NCI-H2029 treated with DMSO at 0.1 percent for 48 hours (cell line): ENCODE measurements around the gene ADAM8.
"Not testable (repeated sequence)": the region's sequence is repeated elsewhere in the genome, so short reads cannot be mapped to it uniquely, and the experiment has no call there.

Experiments used
- DNase-seq: peaks from one replicate; lab custom pipeline; 2025; lab: John Stamatoyannopoulos, UW

Gene ADAM8

DNA sequence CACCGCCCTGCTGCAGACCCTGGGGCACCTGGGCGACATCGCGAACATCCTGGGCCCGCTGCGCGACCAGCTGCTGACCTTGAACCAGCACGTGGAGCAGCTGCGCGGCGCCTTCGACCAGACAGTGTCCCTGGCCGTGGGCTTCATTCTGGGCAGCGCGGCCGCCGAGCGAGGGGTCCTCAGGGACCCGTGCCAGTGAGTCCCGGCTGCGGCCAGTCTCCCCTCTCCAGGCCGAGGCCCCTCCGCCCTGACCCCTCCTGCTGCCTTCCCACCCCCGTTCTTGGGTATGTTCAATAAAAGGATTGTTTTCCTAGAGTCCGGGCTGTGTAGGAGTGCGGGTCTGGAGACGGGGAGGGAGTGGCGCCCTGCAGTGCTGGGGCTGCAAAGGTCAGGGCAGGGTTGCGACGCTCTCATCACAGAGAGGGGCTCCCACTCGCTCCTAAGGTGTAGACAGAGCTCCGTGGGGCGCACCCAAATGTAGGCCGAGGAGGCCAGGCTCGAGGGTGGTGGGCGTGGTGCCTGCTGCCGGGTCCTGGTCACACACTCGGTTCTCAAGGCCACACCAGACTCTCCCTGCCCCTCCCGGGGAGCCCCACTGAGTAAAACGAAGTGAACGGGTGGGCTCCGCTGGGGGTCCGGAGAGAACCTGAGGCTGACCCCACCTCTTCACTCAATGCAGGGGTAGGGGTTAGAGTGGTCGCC lies 45.3 kb downstream of the ADAM8 start:
- no peak for DNase-seq

DNA sequence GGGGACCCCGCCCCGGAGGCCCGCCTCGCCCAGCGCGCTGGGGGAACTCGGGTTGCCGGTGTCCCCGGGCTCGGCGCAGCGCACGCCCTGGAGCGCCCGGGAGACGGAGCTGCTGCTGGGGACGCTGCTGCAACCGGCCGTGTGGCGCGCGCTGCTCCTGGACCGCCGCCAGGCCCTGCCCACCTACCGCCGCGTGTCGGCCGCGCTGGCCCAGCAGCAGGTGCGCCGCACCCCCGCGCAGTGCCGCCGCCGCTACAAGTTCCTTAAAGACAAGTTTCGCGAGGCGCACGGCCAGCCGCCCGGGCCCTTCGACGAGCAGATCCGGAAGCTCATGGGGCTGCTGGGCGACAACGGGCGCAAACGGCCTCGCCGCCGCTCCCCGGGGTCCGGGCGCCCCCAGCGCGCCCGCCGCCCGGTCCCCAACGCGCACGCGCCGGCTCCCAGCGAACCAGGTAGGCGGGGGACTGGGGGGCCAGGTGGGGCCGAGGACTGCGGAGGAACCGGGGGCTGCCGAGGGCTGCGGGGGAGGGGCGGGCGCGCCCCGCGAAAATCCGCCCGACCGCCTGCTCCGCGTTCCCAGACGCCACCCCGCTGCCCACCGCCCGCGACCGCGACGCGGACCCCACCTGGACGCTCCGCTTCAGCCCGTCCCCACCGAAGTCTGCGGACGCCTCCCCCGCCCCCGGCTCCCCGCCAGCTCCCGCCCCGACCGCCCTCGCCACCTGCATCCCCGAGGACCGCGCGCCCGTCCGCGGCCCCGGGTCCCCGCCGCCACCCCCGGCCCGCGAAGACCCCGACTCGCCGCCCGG lies 46.1 kb downstream of the ADAM8 start:
- no peak for DNase-seq

DNA sequence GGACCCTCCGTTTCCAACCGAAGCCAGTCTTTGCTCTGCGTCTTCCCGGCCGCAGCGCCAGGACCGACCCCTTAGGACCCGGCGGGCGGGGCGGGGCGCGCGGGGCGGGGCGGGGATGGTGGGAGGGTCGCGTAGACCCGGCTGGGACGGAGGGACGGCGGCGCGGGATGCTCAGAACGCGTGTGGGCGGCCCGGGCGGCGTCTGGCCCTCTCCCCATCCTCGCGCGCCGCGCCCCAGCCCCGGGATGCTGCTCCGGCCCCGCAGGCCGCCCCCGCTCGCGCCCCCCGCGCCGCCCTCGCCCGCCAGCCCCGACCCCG lies 46.7 kb downstream of the ADAM8 start, which contains the start of gene UTF1:
TSS of gene UTF1 (plus strand) at position 174 of the 318 bp plus-strand sequence. CDS start at position 246, 72 bp downstream.
- no peak for DNase-seq

DNA sequence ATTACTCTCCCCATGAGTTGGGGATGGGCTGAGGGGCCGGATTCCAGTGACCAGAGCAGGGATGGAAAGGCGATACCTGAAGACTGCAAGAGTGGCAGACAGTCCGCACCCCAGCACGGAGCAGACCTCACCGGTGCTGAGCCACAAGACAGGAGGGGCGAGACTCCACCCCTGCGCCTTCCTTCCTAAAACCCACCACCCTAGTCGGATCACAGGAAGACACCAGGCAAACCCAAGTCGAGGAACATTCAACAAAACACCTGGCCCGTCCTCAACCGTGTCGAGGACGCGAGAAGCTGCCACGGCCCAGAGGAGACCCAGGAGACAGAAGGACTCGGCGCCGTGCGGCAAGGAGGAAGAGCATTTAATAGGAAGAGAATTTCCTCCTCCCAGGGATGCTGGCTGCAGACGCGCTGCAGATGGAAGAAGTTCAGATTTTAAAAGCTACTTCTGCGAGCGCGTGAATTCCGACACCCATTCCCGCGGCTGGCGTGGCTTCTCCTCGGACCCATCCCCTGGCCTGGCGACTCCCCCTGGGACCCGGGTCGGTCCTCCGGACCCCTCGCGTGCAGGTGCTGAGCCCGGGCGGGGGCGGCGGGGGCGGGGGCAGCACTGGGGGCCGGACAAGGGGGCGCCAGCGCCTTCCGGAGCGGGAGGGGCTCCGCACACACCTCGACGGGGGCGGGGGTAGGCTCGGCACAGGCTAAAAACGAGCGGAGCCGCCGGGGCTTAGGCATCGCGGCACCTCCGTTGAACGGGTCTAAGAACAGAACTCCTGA lies 47.2 kb downstream of the ADAM8 start:
- DNase-seq, result no peak

DNA sequence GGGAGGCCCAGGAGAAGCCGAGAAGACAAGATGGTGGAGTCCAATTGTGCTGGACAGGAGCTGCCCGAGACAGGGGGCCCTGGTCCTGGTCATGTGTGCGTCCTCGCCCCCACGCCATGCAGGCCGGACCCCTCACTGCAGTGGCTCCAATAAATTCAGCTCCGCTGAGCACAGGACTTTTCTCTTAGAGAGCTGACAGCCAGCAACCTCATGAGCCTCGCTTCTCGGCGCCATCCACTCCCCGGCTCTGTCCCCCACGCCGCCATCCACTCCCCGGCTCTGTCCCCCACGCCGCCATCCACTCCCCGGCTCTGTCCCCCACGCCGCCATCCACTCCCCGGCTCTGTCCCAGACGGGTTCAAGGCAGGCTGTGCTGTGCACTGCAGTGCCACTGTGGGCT lies 49.4 kb downstream of the ADAM8 start:
- DNase-seq, result no peak

DNA sequence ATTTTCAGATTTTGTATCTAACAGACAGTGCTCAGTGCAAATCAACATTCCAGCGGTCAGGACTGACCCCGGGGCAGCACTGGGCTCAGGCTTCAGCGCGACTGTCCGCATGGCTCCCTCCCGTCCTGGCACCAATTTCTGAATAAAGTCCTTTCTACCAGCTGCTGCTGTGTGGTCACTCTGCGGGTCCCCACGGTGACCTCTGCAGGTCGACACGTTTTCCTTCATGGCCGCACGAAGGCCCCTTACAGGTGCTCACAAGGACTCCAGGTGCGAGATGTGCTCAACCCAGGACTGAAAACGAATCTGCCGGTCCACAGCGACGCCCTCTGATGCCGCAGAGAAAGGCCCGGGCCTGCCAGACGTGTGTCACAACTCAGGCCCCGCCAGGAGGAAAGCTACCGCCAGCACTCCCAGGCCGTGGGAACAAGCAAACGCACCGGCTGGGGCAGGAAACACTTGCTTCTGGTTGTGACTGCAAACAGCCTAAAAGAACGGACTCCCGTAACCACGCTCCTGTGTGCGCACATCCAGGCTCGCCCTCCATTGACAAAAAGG lies 50.3 kb downstream of the ADAM8 start:
- no peak for DNase-seq

DNA sequence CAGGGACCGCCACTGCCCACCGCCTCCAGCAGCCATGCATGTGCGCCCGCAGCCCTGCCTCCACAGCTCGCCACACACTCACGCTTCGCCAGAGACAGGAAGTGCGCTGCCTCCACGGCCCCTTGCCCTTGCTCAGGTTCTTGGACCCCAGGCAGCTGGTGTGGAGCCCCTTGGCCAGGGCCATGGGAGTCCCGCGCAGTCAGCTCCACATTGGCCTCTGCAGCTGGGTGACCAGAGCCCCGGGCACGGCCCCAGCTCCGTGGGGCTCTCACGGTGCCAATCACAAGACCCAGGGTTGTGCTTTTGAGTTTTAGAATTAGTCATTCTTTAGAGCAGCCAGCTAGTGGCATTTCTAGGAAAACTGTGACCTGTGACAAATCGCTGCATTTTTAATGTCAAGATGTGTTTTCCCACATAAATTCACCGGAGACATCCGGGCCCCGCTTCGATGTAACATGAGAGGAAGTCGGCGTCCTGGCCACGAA lies 50.9 kb downstream of the ADAM8 start:
- DNase-seq, result no peak

DNA sequence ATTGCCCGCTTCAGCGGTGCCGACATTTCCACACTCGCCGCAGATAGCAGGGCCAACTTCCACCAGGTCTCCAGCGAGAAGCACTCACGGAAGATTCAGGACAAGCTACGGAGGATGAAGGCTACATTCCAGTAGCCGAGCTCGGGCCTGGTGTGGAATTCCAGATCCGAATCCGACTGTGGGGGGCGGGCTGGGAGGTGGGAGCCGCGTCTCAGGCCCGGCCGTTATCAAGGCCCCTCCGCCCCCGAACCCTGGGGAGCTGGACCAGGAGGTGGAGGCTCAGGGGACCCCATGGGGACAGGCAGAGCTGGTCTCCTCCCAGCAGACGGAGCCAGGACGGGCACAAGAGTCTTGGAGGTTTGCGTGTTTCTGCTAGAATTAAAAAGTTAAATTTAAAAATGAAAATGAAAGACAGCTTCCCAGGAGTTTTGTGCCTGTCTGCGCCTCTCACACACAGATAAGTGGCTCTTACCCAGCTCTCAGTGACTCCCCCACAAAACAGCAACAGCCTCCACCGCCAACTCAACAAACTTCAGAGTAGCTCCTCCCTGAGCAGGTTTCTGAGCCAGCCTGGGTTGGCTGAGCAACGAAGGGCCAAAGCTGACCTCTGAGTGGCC lies 51.8 kb downstream of the ADAM8 start:
- no peak for DNase-seq

DNA sequence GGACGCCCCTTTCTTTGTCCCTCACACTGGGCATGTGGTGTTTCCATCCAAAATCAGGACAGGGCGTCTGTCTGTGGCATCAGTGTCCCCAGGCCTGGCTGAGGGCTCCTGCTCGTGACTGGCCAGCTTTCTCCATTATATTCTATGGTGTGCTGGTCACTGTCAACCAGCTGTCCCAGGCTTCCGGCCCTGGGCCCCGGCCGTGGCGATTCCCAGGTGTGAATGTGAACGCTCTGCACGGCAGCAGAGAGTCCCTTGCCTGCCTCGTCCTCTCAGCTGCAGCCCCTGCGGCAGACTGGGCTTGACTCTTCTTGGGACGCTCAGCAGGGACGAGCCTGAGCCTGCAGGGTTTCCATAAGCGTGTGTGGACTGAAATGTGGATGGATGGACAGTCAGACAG lies 52.6 kb downstream of the ADAM8 start:
- no peak for DNase-seq

DNA sequence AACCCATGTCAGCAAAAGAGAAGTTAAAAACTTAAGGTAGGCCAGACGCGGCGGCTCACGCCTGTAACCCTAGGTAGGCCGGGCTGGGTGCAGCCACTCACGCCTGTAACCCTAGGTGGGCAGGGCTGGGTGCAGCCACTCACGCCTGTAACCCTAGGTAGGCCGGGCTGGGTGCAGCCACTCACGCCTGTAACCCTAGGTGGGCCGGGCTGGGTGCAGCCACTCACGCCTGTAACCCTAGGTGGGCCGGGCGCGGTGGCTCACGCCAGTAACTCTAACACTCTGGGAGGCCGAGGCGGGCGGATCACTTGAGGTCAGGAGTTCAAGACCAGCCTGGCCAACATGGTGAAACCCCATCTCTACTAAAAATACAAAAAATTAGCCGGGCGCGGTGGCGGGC lies 54.9 kb downstream of the ADAM8 start:
- DNase-seq, result not testable (repeated sequence)

DNA sequence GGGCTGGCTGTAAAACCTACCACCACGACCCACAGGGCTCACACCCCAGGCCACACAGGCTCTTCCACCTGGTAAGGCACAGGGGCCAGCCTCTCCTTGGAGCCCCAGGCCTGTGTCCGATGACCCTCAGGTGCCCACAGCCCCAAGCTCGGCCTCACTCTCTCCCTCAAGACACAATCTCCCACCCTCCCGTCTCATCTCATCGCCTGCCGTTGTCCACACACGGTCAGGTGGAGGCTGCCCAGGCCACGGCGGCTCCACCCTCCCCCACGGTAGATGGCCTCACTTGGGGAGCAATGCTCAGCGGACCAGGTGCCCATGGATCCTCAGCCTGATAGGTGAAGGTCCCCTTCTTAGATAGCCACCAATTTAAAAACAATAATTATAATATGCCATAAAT lies 55.3 kb downstream of the ADAM8 start:
- DNase-seq, result no peak

DNA sequence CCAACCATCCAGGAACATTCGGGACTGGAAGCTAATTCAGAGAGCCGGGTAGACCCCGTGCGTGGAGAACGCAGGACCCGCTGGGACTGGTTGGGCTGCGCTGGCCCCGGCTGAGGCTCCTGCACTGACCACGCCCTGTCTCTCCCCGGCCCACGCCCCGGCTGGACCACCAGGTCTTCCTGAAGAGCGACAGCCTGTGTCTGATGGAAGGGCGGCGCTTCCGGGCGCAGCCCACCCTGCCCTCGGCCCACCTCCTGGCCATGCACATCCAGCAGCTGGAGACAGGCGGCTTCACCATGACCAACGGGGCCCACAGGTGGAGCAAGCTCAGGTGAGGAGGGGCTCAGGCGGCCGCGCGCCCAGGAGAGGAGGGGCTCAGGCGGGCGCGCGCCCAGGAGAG lies 56.9 kb downstream of the ADAM8 start:
- no peak for DNase-seq

DNA sequence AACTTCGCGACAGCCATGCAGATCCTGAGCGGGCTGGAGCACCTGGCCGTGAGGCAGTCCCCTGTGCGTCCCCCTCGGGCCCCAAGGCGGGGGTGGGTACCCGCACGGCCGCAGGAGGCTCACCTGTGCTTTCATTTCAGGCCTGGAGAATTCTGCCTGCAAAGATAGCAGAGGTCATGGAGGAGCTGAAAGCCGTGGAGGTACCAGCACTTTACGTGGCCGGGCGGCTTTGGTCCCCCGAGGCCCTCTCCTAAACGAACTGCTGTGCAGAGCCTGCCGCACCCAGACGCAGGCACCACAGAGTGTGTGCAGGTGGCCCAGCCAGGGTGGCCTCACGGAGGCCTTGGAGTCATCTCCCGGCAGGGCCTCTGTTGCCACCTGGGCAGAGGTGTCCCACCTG lies 57.8 kb downstream of the ADAM8 start:
- DNase-seq, result no peak

DNA sequence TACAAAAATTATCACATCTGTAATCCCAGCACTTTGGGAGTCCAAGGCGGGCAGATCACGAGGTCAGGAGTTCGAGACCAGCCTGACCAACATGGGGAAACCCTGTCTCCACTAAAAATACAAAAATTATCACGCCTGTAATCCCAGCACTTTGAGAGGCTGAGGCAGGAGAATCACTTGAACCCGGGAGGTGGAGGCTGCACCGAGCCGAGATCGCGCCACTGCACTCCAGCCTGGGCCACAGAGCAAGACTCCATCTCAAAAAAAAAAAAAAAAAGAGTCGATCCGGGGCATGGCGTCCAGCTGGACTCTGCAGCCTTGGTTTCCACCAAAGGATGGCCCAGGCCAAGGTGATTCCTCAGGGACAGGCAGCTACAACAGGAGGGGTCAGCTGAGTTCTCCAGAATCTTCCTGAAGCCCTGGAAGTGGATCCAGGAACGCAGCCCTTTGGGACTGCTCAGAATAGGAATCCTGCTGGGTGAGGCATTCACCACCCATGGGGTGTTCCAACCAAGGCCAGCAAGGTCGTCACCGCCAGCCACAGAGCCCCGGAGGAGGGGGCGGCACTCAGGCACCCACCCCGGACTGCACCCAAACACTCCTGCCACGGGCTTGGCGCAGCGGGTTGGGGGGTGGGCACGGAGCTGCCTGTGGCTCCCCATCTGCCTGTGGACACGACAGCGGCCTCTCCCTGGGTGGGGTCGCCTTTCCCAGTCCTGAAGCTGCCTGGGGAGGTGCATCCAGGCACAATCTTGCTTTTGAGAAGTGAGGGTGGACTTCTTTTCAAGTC lies 58.7 kb downstream of the ADAM8 start:
- no peak for DNase-seq

DNA sequence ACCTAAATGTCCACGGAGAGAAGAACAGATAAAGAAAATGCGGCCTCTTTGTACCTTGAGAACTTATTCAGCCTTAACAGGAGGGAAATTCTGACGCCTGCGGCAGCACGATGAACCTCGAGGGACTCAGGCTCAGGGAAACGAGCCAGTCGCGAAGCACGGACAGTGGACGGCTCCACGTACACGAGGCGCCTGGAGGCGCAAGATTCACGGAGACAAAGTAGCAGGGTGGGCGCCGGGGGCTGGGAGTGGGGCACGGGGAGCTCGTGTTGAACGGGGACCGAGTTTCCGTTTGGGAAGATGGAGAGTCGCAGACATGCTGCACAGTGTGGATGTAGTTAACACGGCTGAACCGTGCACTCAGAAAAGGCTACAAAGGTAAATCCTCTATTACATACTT lies 59.9 kb downstream of the ADAM8 start:
- DNase-seq, result no peak

DNA sequence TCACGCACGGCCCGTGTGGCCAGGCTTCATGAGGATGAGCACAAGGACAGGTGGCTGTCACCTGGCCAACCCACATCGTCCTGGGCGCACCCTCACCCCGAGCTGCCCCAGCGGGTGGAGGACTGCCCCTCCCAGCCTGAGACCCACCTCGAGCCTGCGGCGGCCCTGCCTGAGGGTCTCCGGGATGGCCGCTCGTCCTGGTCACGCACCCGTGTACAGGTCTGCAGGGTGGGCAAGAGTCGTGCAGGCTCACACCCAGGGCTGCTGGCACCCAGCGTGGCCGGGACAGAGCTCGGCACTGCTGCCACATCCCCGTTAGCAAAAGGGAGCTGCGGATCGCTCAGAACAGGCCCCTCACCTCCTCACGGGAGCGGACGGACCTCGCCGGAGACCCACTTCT lies 61.1 kb downstream of the ADAM8 start:
- no peak for DNase-seq

DNA sequence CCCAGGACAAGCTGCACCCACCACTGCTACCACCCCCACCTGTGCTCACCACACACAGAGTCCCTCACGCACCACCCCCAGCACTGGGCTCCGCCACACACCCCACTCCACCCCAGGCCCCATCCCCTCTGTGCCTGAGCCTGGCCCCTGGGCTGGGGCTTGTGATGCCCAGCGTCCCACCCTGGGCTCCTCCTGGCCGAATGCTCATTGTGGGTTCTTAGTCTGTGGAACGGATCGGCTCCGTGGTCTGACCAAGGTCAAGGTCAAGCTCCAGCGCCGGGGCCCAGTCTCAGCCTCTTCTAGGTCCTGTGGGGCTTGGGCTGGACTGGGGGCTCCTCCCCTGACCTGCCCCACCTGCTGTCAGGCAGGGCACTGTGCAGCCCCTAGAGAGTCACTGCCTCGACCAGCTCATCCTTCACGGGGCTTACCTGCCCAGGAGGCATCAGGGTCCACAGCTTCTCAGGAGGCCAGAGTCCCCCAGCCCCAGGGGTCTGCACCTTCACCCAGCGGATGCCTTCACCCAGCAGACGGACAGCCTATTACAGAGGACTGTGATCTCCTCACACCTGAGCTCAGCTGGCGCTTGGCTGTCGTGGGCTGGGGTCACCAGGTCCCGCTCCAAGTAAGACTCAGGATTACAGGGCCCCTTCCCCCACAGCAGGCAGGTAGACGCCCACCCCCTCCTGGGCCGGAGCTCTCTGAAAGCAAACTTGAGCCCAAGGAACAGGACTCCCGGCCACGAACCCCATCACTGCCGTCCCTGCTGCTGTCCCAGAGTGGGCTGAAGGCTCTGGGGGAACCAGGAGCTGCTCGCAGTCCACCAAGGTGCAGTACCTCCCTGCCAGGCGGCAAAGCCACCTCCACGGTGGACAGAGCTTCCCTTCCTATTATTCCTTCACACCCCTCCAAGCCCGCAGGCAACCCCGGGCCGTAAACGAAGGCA lies 61.9 kb downstream of the ADAM8 start:
- DNase-seq, result no peak

DNA sequence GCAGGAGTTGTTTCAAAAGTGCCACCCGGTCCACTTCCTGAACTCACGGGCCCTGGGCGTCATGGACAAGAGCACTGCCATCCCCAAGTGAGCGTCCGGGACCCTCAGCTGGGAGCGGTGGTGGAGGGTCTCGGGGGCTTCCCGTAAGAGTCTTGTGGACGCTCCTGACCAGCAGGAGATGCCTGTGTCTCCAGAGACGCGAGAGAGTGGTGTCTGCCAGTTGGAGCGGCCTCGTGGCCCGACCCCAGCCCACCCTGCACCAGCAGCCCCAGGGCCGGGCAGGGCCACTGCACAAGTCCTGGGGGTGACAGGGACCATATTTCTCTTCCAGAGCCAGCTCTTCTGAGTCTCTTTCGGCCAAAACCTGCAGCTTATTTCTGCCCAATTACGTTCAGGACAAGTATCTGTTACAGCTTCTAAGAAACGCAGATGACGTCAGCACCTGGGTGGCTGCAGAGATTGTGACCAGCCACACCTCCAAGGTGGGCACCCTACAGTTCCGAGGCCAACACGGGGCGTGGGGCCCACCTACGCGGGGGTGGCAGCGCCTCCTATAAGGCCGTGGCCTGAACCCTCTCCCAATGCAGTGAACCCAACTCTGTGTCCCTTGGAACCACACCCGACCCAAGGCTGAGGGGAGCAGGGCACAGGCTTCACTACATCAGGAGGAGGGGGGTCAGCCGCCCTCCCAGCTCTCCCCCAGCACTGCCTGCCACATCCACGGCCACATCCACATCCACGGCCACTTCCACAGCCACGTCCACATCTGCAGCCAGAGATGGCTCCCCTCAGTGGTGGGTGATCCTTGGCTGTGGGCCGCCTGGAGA lies 62.8 kb downstream of the ADAM8 start:
- no peak for DNase-seq

DNA sequence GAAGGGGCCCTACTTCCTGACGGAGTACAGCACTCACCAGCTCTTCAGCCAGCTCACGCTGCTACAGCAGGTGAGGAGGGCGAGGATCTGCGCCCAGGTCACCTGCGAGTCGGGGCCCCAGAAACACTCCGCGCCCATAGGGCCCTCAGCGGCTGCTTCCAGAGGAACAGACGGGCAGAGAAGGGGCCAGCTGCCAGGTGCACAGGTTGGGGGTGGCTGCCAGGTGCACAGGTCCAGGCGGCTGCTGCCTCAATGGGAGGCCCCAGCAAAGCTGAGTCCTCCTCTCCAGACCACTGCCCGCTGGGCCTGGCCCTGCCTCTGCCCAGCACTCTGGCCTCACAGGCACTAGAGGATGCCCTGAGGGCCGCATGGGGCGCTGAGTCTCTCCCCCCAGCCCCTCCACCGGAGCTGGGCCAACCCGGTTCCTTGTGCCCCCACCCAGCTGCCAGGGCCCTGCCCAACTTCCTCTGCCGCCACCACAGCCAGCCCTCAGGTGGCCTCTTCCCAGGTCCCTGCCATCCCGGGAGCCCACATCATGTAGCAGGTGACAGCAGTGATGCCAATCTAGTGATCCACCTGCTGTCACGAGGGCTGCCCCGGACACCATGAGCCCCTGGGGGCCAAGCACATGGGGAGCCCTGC lies 63.7 kb downstream of the ADAM8 start:
- DNase-seq, result no peak
